ENCODE results near the gene PRDM16. TPM values are rescaled to one million over a fixed set of nuclear protein-coding genes. Genes with fewer than 3 reads are reported as not detected.

The PRDM16 gene
- total and polyA plus RNA-seq, 2 of the 13 experiments (the other 11 are each of a cell fraction or from before 2014, with no cell fraction given) = 0.15 to 0.81 TPM

DNA sequence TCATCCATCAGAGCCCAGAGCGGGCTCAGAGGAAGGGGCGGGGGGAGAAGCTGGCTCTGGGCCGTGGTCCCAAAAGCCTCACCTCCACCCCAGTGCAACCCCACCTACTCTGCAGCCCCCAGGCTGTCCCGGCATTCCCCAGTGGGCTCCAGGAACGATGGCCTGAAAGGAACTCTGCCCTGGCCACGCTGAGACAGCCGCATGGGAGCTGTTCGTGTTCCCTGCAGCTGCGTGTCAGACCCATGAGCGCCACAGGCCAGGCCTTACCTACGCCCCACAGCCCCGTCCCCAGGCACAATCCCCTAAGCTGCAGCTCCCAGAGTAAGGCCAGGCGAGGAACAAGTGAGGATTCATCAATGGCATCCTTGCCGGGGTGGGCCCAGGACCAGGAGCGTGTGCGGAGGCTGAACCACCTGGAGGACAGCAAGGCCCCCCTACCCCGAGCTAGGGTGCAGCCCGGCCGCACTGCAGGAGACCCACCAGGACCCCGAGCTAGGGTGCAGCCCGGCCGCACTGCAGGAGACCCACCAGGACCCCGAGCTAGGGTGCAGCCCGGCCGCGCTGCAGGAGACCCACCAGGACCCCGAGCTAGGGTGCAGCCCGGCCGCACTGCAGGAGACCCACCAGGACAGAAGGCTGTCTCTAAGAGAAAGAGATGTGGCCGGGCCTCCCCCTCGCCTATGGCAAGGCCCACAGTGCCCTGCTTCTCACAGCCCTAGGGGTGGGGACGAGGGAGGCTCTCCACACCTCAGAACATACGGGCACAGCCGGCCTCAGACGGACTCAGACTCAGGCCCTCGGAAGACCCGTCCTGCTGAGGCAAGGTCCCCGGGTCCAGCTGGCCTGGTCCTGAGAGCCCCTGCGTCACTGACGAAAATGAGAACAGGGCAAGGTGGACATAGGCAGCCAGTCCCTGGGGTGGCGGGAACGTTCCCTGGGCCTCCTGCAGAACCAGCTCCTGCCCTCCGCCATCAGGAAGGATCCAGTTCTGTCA, 359.0 kb downstream of the PRDM16 start:
- POLR2A ChIA-PET = no interaction called here
- TF ChIP-seq ZNF446 (CRISPR knock-in tag; IDR thresholded peaks at IDR 0.05) (no peak), NFRKB (IDR thresholded peaks at IDR 0.05) (no peak), CERS6 (CRISPR knock-in tag; IDR thresholded peaks at IDR 0.05) (no peak), SNRNP70 (IDR thresholded peaks at IDR 0.05; ENCODE audit: low read depth, low read length) (no peak), GTF3A (CRISPR knock-in tag; conservative IDR thresholded peaks at IDR 0.05) (no peak), NR2F1 (CRISPR knock-in tag; IDR thresholded peaks at IDR 0.05) (no peak), FLYWCH1 (CRISPR knock-in tag; IDR thresholded peaks at IDR 0.05) (no peak), ZNF382 (CRISPR knock-in tag; IDR thresholded peaks at IDR 0.05; ENCODE audit: borderline replicate concordance) (no peak), ATRX (CRISPR knock-in tag; IDR thresholded peaks at IDR 0.05; ENCODE audit: borderline replicate concordance) (no peak), ZBTB20 (CRISPR knock-in tag; IDR thresholded peaks at IDR 0.05; ENCODE audit: borderline replicate concordance, low read depth) (no peak), ZNF264 (CRISPR knock-in tag; IDR thresholded peaks at IDR 0.05) (no peak), ZEB1 (IDR thresholded peaks at IDR 0.05; ENCODE audit: insufficient replicate concordance, low read depth) (no peak), ZBTB3 (CRISPR knock-in tag; IDR thresholded peaks at IDR 0.05; ENCODE audit: borderline replicate concordance, low read depth) (no peak), ZNF282 (IDR thresholded peaks at IDR 0.05; ENCODE audit: partially characterized antibody) (no peak), TAF15 (IDR thresholded peaks at IDR 0.05; ENCODE audit: low read depth, low read length, poor library complexity, severe bottlenecking) (no peak), U2AF1 (optimal IDR thresholded peaks at IDR 0.05; ENCODE audit: low read depth, low read length) (no peak)
- TF ChIP-seq, protein P1, sequence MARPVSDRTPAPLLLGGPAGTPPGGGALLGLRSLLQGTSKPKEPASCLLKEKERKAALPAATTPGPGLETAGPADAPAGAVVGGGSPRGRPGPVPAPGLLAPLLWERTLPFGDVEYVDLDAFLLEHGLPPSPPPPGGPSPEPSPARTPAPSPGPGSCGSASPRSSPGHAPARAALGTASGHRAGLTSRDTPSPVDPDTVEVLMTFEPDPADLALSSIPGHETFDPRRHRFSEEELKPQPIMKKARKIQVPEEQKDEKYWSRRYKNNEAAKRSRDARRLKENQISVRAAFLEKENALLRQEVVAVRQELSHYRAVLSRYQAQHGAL (CRISPR knock-in tag; IDR thresholded peaks at IDR 0.05; ENCODE audit: not compliant biosample characterization) = no peak
- TF ChIP-seq, protein P2, sequence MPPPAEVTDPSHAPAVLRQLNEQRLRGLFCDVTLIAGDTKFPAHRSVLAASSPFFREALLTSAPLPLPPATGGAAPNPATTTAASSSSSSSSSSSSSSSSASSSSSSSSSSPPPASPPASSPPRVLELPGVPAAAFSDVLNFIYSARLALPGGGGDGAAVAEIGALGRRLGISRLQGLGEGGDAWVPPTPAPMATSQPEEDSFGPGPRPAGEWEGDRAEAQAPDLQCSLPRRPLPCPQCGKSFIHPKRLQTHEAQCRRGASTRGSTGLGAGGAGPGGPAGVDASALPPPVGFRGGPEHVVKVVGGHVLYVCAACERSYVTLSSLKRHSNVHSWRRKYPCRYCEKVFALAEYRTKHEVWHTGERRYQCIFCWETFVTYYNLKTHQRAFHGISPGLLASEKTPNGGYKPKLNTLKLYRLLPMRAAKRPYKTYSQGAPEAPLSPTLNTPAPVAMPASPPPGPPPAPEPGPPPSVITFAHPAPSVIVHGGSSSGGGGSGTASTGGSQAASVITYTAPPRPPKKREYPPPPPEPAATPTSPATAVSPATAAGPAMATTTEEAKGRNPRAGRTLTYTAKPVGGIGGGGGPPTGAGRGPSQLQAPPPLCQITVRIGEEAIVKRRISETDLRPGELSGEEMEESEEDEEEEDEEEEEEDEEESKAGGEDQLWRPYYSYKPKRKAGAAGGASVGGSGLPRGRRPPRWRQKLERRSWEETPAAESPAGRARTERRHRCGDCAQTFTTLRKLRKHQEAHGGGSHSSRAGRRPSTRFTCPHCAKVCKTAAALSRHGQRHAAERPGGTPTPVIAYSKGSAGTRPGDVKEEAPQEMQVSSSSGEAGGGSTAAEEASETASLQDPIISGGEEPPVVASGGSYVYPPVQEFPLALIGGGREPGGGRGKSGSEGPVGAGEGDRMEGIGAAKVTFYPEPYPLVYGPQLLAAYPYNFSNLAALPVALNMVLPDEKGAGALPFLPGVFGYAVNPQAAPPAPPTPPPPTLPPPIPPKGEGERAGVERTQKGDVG (CRISPR knock-in tag; IDR thresholded peaks at IDR 0.05; ENCODE audit: borderline replicate concordance) = no peak
- no peaks in the 10 kb centered on the region for H3K36me3 ChIP-seq (replicated peaks in 1 of 2; ENCODE audit: control insufficient read depth in 1 of 2, insufficient read depth in 2 of 2, low read length in 2 of 2)
- WGBS (ENCODE audit: low lambda C conversion rate) = 70% methylated on average over 2 of the region's 43 CpGs
- CTCF ChIA-PET (ENCODE audit: low intra/inter-chr PET ratio, low total read pairs) = no interaction called here
- no TSS peak for BruUV-seq (replicated peaks)
- H3K9me3 ChIP-seq (ENCODE audit: low read length) = no peaks in the 10 kb centered on the region
- no peak overlapping the region for H3K9ac ChIP-seq (ENCODE audit: insufficient read depth, low read depth, low read length)
- intact Hi-C loops (cut with micrococcal nuclease; ENCODE audit: unreplicated experiment) (loop anchor here (10.0 kb wide), 1 partner anchor 553 kb away; no protein-coding TSS in a partner anchor), in situ Hi-C loops (cut with HindIII; ENCODE audit: extremely low pct_ligation_motif_present, low pct_unique_long_range_greater_than_20kb) (no loop called here)
- ATAC-seq = no peak
- H2AFZ ChIP-seq (ENCODE audit: low read length) = no peak overlapping the region
- no peaks in the 10 kb centered on the region for H3K79me2 ChIP-seq (ENCODE audit: insufficient read depth, low read length)
- H3K4me3 ChIP-seq (replicated peaks in 1 of 3; ENCODE audit: insufficient read depth in 1 of 3, low read depth in 2 of 3, low read length in 3 of 3) = no peak overlapping the region
- H3K27ac ChIP-seq (ENCODE audit: extremely low read length, insufficient read depth, low read length) = no peak overlapping the region
- H3K27me3 ChIP-seq (ENCODE audit: control insufficient read depth in 1 of 2, insufficient read depth in 2 of 2, low read length in 2 of 2) = peaks cover 6 to 17% of the 10 kb centered on the region in 2 experiments; a peak in 4 of 5 replicates
- no peak for DNase-seq (ENCODE audit: low spot score)
- H3K4me1 ChIP-seq (ENCODE audit: insufficient read depth, low read length) = peaks cover 27% of the 10 kb centered on the region
- no peak overlapping the region for H3K4me2 ChIP-seq (ENCODE audit: low read depth, low read length)
- no peaks in the 10 kb centered on the region for H4K20me1 ChIP-seq (ENCODE audit: insufficient read depth, low read length)
- FAIRE-seq = no peak
